Common myeloid progenitor, CD34-positive (primary cell): Measurements from ENCODE around the gene ADARB1.

Experiments used
- CTCF ChIA-PET: fragments of 350-600 bp; sonication (Branson Sonifier 250); formaldehyde crosslinking; loops from one replicate; lab custom pipeline; 2021; ENCODE audit warnings: antibody characterized with exemption; lab: Charles Lee
- POLR2A ChIA-PET: fragments of 350-600 bp; sonication (Branson Sonifier 250); formaldehyde crosslinking; loops from one replicate; lab custom pipeline; 2021; ENCODE audit warnings: antibody characterized with exemption; lab: Charles Lee
- DNase-seq, 3 donors: peaks; one replicate each; pipeline versions ENCODE4 v3.0.0 to v3.0.0-alpha.2; 2013
- H3K27ac ChIP-seq, 2 experiments: 1 replicate in 1 of 2; 2 replicates in 1 of 2; pipeline ENCODE4 v1.7.0; 2013; ENCODE audit warnings: inconsistent platforms in 2 of 2, low read length in 2 of 2, mild to moderate bottlenecking in 2 of 2, low read depth in 1 of 2, moderate library complexity in 1 of 2; ENCODE audit not compliant: severe bottlenecking in 2 of 2, insufficient read depth in 1 of 2, poor library complexity in 1 of 2
- H3K27me3 ChIP-seq, 5 experiments: replicated peaks in 2 of 5; 1 replicate in 3 of 5; 2 replicates in 2 of 5; pipeline versions ENCODE4 v1.6.1 to v1.7.0; 2013; ENCODE audit warnings: low read length in 4 of 5, mild to moderate bottlenecking in 2 of 5, moderate library complexity in 2 of 5, inconsistent platforms in 1 of 5; ENCODE audit not compliant: insufficient read depth in 5 of 5, control insufficient read depth in 4 of 5
- H3K36me3 ChIP-seq, 4 experiments: 1 replicate in 2 of 4; 2 replicates in 2 of 4; pipeline versions ENCODE4 v1.6.1 to v1.7.0; 2013; ENCODE audit warnings: low read length in 3 of 4, control low read depth in 1 of 4, mild to moderate bottlenecking in 1 of 4; ENCODE audit not compliant: control insufficient read depth in 4 of 4, insufficient read depth in 4 of 4
- H3K4me1 ChIP-seq, 4 experiments: 1 replicate in 3 of 4; 2 replicates in 1 of 4; pipeline versions ENCODE4 v1.6.1 to v1.7.1; 2013; ENCODE audit warnings: low read length in 3 of 4, mild to moderate bottlenecking in 3 of 4, control low read depth in 1 of 4, inconsistent platforms in 1 of 4, moderate library complexity in 1 of 4; ENCODE audit not compliant: control insufficient read depth in 4 of 4, insufficient read depth in 4 of 4; ENCODE audit errors: control extremely low read depth in 1 of 4
- H3K4me3 ChIP-seq, 7 experiments: 1 replicate in 4 of 7; 2 replicates in 3 of 7; pipeline versions ENCODE4 v1.5.1 to v1.7.0; 2013; ENCODE audit warnings: mild to moderate bottlenecking in 7 of 7, low read length in 6 of 7, moderate library complexity in 6 of 7, inconsistent platforms in 2 of 7, low read depth in 2 of 7, control low read depth in 1 of 7; ENCODE audit not compliant: insufficient read depth in 4 of 7, control insufficient read depth in 1 of 7; ENCODE audit errors: extremely low read depth in 1 of 7
- H3K9me3 ChIP-seq, 5 experiments: 1 replicate in 4 of 5; 2 replicates in 1 of 5; pipeline versions ENCODE4 v1.6.1 to v1.7.1; 2013; ENCODE audit warnings: low read length in 4 of 5, mild to moderate bottlenecking in 2 of 5, inconsistent platforms in 1 of 5, low read depth in 1 of 5, moderate library complexity in 1 of 5; ENCODE audit not compliant: control insufficient read depth in 4 of 5, insufficient read depth in 2 of 5; ENCODE audit errors: control extremely low read depth in 1 of 5
- WGBS: methylation state at CpG from one replicate; pipeline ENCODE4 v1.1.5; 2013; ENCODE audit not compliant: insufficient coverage; 5-methylcytosine and 5-hydroxymethylcytosine counted together

The ADARB1 gene

GRCh38 chr21:45211661-45212060, 137.3 kb downstream of the ADARB1 start:
- WGBS, result 64% methylated on average over 7 of the region's 9 CpGs

GRCh38 chr21:45213392-45213791, 139.0 kb downstream of the ADARB1 start:
- Histone ChIP-seq H3K9me3 (peaks cover 0 to 12% (median 4%) of the 10 kb centered on the region in 5 experiments), H3K36me3 (peaks cover 0 to 20% (median 6%) of the 10 kb centered on the region in 4 experiments), H3K27ac (no peak overlapping the region), H3K4me3 (no peak overlapping the region), H3K27me3 (no peaks in the 10 kb centered on the region), H3K4me1 (peaks cover 0 to 5% (median 0%) of the 10 kb centered on the region in 4 experiments)
- CTCF ChIA-PET, result interaction anchor here (1.1 to 1.4 kb wide), 2 partner anchors 31 to 73 kb away, joined by 3 to 6 read pairs; no protein-coding TSS in a partner anchor
- DNase-seq, result no peak
- WGBS, result no CpG with 5 or more reads among the region's 2 CpGs
- POLR2A ChIA-PET, result interaction anchor here (0.5 kb wide), 1 partner anchor 627 kb away, joined by 3 read pairs; no protein-coding TSS in a partner anchor

More at GRCh38 chr21:45211661-45212060, 137.3 kb downstream of the ADARB1 start:
- peak; percentile 14 to 66 (median 63) for DNase-seq
- ChIA-PET CTCF (no interaction called here), POLR2A (interaction anchor here (0.6 kb wide), 1 partner anchor 418 kb away, joined by 3 read pairs; no protein-coding TSS in a partner anchor)
- peaks cover 0 to 20% (median 7%) of the 10 kb centered on the region in 4 experiments for H3K36me3 ChIP-seq
- no peak overlapping the region for H3K4me3 ChIP-seq
- H3K9me3 ChIP-seq, result peaks cover 0 to 6% (median 0%) of the 10 kb centered on the region in 5 experiments
- no peaks in the 10 kb centered on the region for H3K27me3 ChIP-seq
- no peak overlapping the region for H3K27ac ChIP-seq
- H3K4me1 ChIP-seq, result peaks cover 0 to 9% (median 0%) of the 10 kb centered on the region in 4 experiments

GRCh38 chr21:45215213-45215612, 140.8 kb downstream of the ADARB1 start:
- Histone ChIP-seq H3K27ac (no peak overlapping the region), H3K4me3 (no peak overlapping the region), H3K27me3 (no peaks in the 10 kb centered on the region), H3K36me3 (peaks cover 0 to 22% (median 7%) of the 10 kb centered on the region in 4 experiments), H3K9me3 (peaks cover 0 to 12% (median 4%) of the 10 kb centered on the region in 5 experiments), H3K4me1 (no peaks in the 10 kb centered on the region)
- DNase-seq, result no peak
- CTCF ChIA-PET, result no interaction called here
- WGBS, result 100% methylated on average over 1 of the region's 2 CpGs
- POLR2A ChIA-PET, result no interaction called here

DNA sequence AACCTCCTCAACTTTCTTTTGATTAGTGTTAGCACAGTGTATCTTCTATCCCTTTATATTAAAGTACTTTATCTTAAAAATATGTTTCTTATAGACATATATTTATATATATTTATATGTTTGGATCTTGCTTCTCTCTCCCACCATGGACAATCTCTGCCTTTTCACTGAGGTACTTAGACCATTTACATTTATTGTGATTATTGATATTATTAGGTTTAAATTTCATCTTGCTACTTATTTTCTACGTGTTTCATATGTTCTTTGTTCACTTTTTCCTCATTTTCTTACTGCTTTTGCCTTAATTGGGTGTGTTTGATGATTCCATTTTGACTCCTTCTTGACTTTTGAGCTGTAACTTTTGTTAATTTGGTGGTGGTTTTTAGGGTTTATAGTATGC, 142.6 kb downstream of the ADARB1 start:
- CTCF ChIA-PET, result interaction anchor here (0.6 kb wide), 1 partner anchor 22 kb away, joined by 3 read pairs; no protein-coding TSS in a partner anchor
- no peaks in the 10 kb centered on the region for H3K4me1 ChIP-seq
- no peaks in the 10 kb centered on the region for H3K27me3 ChIP-seq
- POLR2A ChIA-PET, result no interaction called here
- no peak for DNase-seq
- H3K27ac ChIP-seq, result no peak overlapping the region
- no peak overlapping the region for H3K4me3 ChIP-seq
- WGBS, result no CpG with 5 or more reads among the region's 1 CpG
- H3K36me3 ChIP-seq, result peaks cover 0 to 32% (median 19%) of the 10 kb centered on the region in 4 experiments
- H3K9me3 ChIP-seq, result peaks cover 0 to 12% (median 4%) of the 10 kb centered on the region in 5 experiments

GRCh38 chr21:45219517-45219916, 145.1 kb downstream of the ADARB1 start:
- DNase-seq, result no peak
- WGBS, result 100% methylated on average over 6 of the region's 6 CpGs
- ChIA-PET CTCF (interaction anchor here (0.6 kb wide), 1 partner anchor 67 kb away, joined by 3 read pairs; no protein-coding TSS in a partner anchor), POLR2A (no interaction called here)
- Histone ChIP-seq H3K36me3 (peaks cover 0 to 32% (median 16%) of the 10 kb centered on the region in 4 experiments), H3K4me3 (no peak overlapping the region), H3K9me3 (peaks cover 0 to 12% (median 3%) of the 10 kb centered on the region in 5 experiments), H3K27me3 (no peaks in the 10 kb centered on the region), H3K27ac (no peak overlapping the region), H3K4me1 (no peaks in the 10 kb centered on the region)

GRCh38 chr21:45220071-45220481, 145.7 kb downstream of the ADARB1 start:
- Histone ChIP-seq H3K4me1 (no peaks in the 10 kb centered on the region), H3K27me3 (no peaks in the 10 kb centered on the region), H3K36me3 (peaks cover 0 to 30% (median 16%) of the 10 kb centered on the region in 4 experiments), H3K27ac (no peak overlapping the region), H3K9me3 (peaks cover 0 to 10% (median 3%) of the 10 kb centered on the region in 5 experiments), H3K4me3 (no peak overlapping the region)
- DNase-seq, result no peak
- POLR2A ChIA-PET, result interaction anchor here (0.7 kb wide), 1 partner anchor 31 kb away, joined by 5 read pairs; no protein-coding TSS in a partner anchor
- CTCF ChIA-PET, result interaction anchor here (0.6 to 1.5 kb wide), 2 partner anchors 67 to 89 kb away, joined by 3 read pairs; no protein-coding TSS in a partner anchor
- WGBS, result 97% methylated on average over 3 of the region's 4 CpGs
